HCT116 (cell line): ENCODE results near the gene TMTC2. TPM values are rescaled to one million over a fixed set of nuclear protein-coding genes. Genes with fewer than 3 reads are reported as not detected.

Experiments
- ATAC-seq: fragments of 200-7000 bp; cut with Tn5 transposase; 2 replicates; pipeline ENCODE4 v1.9.1; 2020; ENCODE audit warnings: mild to moderate bottlenecking, moderate library complexity
- BruUV-seq: library from RNA; stranded (reverse); fragments of 400-500 nt; replicated peaks from 2 replicates; lab custom pipeline; 2021; lab: Mats Ljungman, UMichigan
- CTCF ChIA-PET: fragments of 300-600 bp; sonication (Branson Sonifier 250); formaldehyde crosslinking; loops from one replicate; lab custom pipeline; 2021; ENCODE audit warnings: antibody characterized with exemption; lab: Charles Lee
- POLR2A ChIA-PET: fragments of 300-600, 350-600 bp; sonication (Branson Sonifier 250); formaldehyde crosslinking; loops from one replicate; lab custom pipeline; 2021; ENCODE audit warnings: antibody characterized with exemption; lab: Charles Lee
- RAD21 ChIA-PET, 2 experiments: fragments of 300-600 bp; sonication (Branson Sonifier 250); formaldehyde crosslinking; loops; one replicate each; lab custom pipeline; 2023; ENCODE audit warnings: low total read pairs in 2 of 2; ENCODE audit not compliant: uncharacterized antibody in 2 of 2, unreplicated experiment in 2 of 2, low non-redundant PET in 1 of 2; lab: Charles Lee
- DNase-seq: peaks from one replicate; pipeline ENCODE4 v3.0.0-alpha.2; 2010; ENCODE audit warnings: low read depth, low spot score
- H2AFZ ChIP-seq: fragments of 200-600 bp; shearing (Covaris generic), sonication (generic); 2 replicates; pipeline ENCODE4 v1.6.1; 2017; ENCODE audit warnings: low read depth, mixed run types, mixed read lengths, antibody characterized with exemption, low read length; ENCODE audit not compliant: poor library complexity, severe bottlenecking
- H3K27ac ChIP-seq: 2 replicates; pipeline ENCODE4 v1.5.1; 2012; ENCODE audit warnings: low read depth, low read length
- H3K27me3 ChIP-seq: fragments of 200-600 bp; sonication (generic); 2 replicates; pipeline ENCODE4 v1.6.1; 2016; ENCODE audit warnings: mixed run types, low read length, mixed read lengths; ENCODE audit not compliant: insufficient read depth
- H3K36me3 ChIP-seq, 2 experiments: fragments of 200-500 bp in 1 of 2; fragments of 200-600 bp in 1 of 2; sonication (Bioruptor generic) in 1 of 2; sonication (generic) in 1 of 2; 2 replicates each; pipeline versions ENCODE4 v1.5.1 to v1.6.1; 2014 to 2016; ENCODE audit warnings: low read length in 2 of 2, inconsistent platforms in 1 of 2, mixed read lengths in 1 of 2, mixed run types in 1 of 2; ENCODE audit not compliant: insufficient read depth in 2 of 2, control insufficient read depth in 1 of 2
- H3K4me1 ChIP-seq, 2 experiments: fragments of 200-600 bp in 1 of 2; sonication (generic) in 1 of 2; 2 replicates each; pipeline versions ENCODE4 v1.5.1 to v1.6.1; 2012 to 2017; ENCODE audit warnings: low read length in 2 of 2, inconsistent platforms in 1 of 2, mild to moderate bottlenecking in 1 of 2, mixed read lengths in 1 of 2, mixed run types in 1 of 2, moderate library complexity in 1 of 2; ENCODE audit not compliant: insufficient read depth in 2 of 2, control insufficient read depth in 1 of 2
- H3K4me2 ChIP-seq: fragments of 200-600 bp; sonication (generic); 2 replicates; pipeline ENCODE4 v1.6.1; 2017; ENCODE audit warnings: mixed run types, low read length, mixed read lengths
- H3K4me3 ChIP-seq, 2 experiments: fragments of 200-600 bp in 1 of 2; sonication (generic) in 1 of 2; replicated peaks in 1 of 2; 2 replicates each; pipeline ENCODE4 v1.5.1; 2011 to 2016; ENCODE audit warnings: low read length in 2 of 2, control low read depth in 1 of 2, low read depth in 1 of 2, mild to moderate bottlenecking in 1 of 2, mixed read lengths in 1 of 2, mixed run types in 1 of 2
- H3K79me2 ChIP-seq: fragments of 200-600 bp; sonication (generic); 2 replicates; pipeline ENCODE4 v1.6.1; 2017; ENCODE audit warnings: mild to moderate bottlenecking, mixed run types, low read length, moderate library complexity, mixed read lengths; ENCODE audit not compliant: insufficient read depth
- H3K9ac ChIP-seq: fragments of 200-600 bp; sonication (generic); 2 replicates; pipeline ENCODE4 v1.6.1; 2016; ENCODE audit warnings: low read length, mixed read lengths
- H3K9me2 ChIP-seq: fragments of 200-600 bp; sonication (generic), shearing (Covaris generic); 2 replicates; pipeline ENCODE4 v1.6.1; 2017; ENCODE audit warnings: mixed run types, mild to moderate bottlenecking, moderate library complexity; ENCODE audit not compliant: insufficient read depth
- H3K9me3 ChIP-seq, 2 experiments: fragments of 200-500 bp in 1 of 2; fragments of 200-600 bp in 1 of 2; sonication (Bioruptor generic) in 1 of 2; sonication (generic) in 1 of 2; 2 replicates each; pipeline ENCODE4 v1.6.1; 2014 to 2017; ENCODE audit warnings: low read length in 2 of 2, mixed read lengths in 2 of 2, inconsistent platforms in 1 of 2, low read depth in 1 of 2, mild to moderate bottlenecking in 1 of 2, mixed run types in 1 of 2, moderate library complexity in 1 of 2; ENCODE audit not compliant: control insufficient read depth in 1 of 2, insufficient read depth in 1 of 2
- H4K20me1 ChIP-seq: fragments of 200-600 bp; sonication (generic), shearing (Covaris generic); 2 replicates; pipeline ENCODE4 v1.6.1; 2017; ENCODE audit warnings: mixed run types, mild to moderate bottlenecking, moderate library complexity; ENCODE audit not compliant: insufficient read depth
- CBX3 ChIP-seq: IDR thresholded peaks from 2 replicates; pipeline ENCODE4 v1.6.1; 2012; ENCODE audit warnings: low read depth
- CEBPB ChIP-seq: IDR thresholded peaks from 2 replicates; pipeline ENCODE4 v1.6.1; 2012; ENCODE audit warnings: low read depth
- CTCF ChIP-seq, 3 experiments: fragments of 200-600 bp in 1 of 3; sonication (generic) in 1 of 3; IDR thresholded peaks in 2 of 3; conservative IDR thresholded peaks in 1 of 3; 2 replicates each; pipeline ENCODE4 v1.5.1; 2012 to 2017; ENCODE audit warnings: low read depth in 2 of 3, low read length in 2 of 3, antibody characterized with exemption in 1 of 3, borderline replicate concordance in 1 of 3, control low read depth in 1 of 3, mild to moderate bottlenecking in 1 of 3, mixed read lengths in 1 of 3, mixed run types in 1 of 3, moderate library complexity in 1 of 3; ENCODE audit not compliant: insufficient read depth in 1 of 3
- EZH2 ChIP-seq: fragments of 200-600 bp; sonication (generic); IDR thresholded peaks from 2 replicates; pipeline ENCODE4 v1.6.1; 2017; ENCODE audit warnings: antibody characterized with exemption, mixed run types
- FOSL1 ChIP-seq: IDR thresholded peaks from 2 replicates; pipeline ENCODE4 v1.6.1; 2012; ENCODE audit warnings: low read depth
- JUND ChIP-seq: IDR thresholded peaks from 2 replicates; pipeline ENCODE4 v1.6.1; 2012
- POLR2A ChIP-seq: IDR thresholded peaks from 2 replicates; pipeline ENCODE4 v1.7.0; 2011; ENCODE audit warnings: borderline replicate concordance; ENCODE audit not compliant: insufficient read depth, insufficient read length; ENCODE audit errors: extremely low read depth
- POLR2AphosphoS5 ChIP-seq: IDR thresholded peaks from 2 replicates; pipeline ENCODE4 v1.6.1; 2011; ENCODE audit warnings: mild to moderate bottlenecking, low read depth, low read length, moderate library complexity
- REST ChIP-seq: IDR thresholded peaks from 2 replicates; pipeline ENCODE4 v1.6.1; 2012; ENCODE audit warnings: low read depth
- SIN3A ChIP-seq: IDR thresholded peaks from 2 replicates; pipeline ENCODE4 v1.6.1; 2012; ENCODE audit warnings: low read depth
- SP1 ChIP-seq: IDR thresholded peaks from 2 replicates; pipeline ENCODE4 v1.6.1; 2012; ENCODE audit warnings: low read depth
- SRF ChIP-seq: IDR thresholded peaks from 2 replicates; pipeline ENCODE4 v1.6.1; 2012; ENCODE audit warnings: low read depth
- TCF7L2 ChIP-seq: IDR thresholded peaks from 2 replicates; pipeline ENCODE4 v1.7.0; 2011; ENCODE audit warnings: borderline replicate concordance, inconsistent platforms; ENCODE audit not compliant: insufficient read depth, insufficient read length; ENCODE audit errors: extremely low read depth
- ZBTB33 ChIP-seq: IDR thresholded peaks from 2 replicates; pipeline ENCODE4 v1.6.1; 2011; ENCODE audit warnings: mild to moderate bottlenecking, low read length, moderate library complexity; ENCODE audit not compliant: insufficient replicate concordance; ENCODE audit errors: extremely low read depth
- ZFX ChIP-seq: fragments of 450-650 bp; IDR thresholded peaks from 2 replicates; pipeline ENCODE4 v1.6.1; 2017
- ZNF274 ChIP-seq: fragments of 200-500 bp; sonication (Bioruptor generic); IDR thresholded peaks from 2 replicates; pipeline ENCODE4 v1.6.1; 2014; ENCODE audit warnings: mild to moderate bottlenecking, low read depth, low read length, inconsistent platforms
- intact Hi-C: fragments of 100-400 bp; cut with micrococcal nuclease; formaldehyde crosslinking; loops from 2 replicates; pipeline ENCODE4 v1.10.0; 2022
- total RNA-seq: library from RNA; stranded (reverse); gene quantifications from one replicate; pipeline ENCODE4 v1.2.1, GENCODE V29; 2021; ENCODE audit not compliant: unreplicated experiment

TMTC2 gene
- total RNA-seq, 1 experiment from 2014 or later = 11.5 TPM

- ChIA-PET CTCF (no interaction called here), RAD21 (no interaction called here), POLR2A (no interaction called here)
- DNase-seq (no peak), ATAC-seq (no peak)
- intact Hi-C loops = no loop called here
- no TSS peak for BruUV-seq
- H3K4me3 ChIP-seq = no peak overlapping the region
- H3K9me2 ChIP-seq = no peaks in the 10 kb centered on the region
- H3K9ac ChIP-seq = no peak overlapping the region
- H3K4me2 ChIP-seq = no peak overlapping the region
- H3K9me3 ChIP-seq = no peaks in the 10 kb centered on the region
- no peaks in the 10 kb centered on the region for H3K36me3 ChIP-seq
- no peaks in the 10 kb centered on the region for H3K4me1 ChIP-seq
- no peak overlapping the region for H3K27ac ChIP-seq
- no peak for TF ChIP-seq CBX3
- no peak for TF ChIP-seq ZFX
- TF ChIP-seq ZBTB33 = no peak
- TF ChIP-seq JUND = no peak
- TF ChIP-seq TCF7L2 = no peak
- TF ChIP-seq SP1 = no peak
- no peak for TF ChIP-seq SRF
- TF ChIP-seq CEBPB = no peak
- no peak for TF ChIP-seq SIN3A
- no peak for TF ChIP-seq REST
- TF ChIP-seq CTCF (IDR thresholded peaks at IDR 0.05 in 2 of 3, conservative IDR thresholded peaks at IDR 0.05 in 1 of 3; ENCODE audit: borderline replicate concordance in 1 of 3, insufficient read depth in 1 of 3, low read depth in 2 of 3, low read length in 2 of 3) = no peak
- no peak for TF ChIP-seq EZH2
- no peak for TF ChIP-seq POLR2A
- TF ChIP-seq FOSL1 = no peak
- TF ChIP-seq ZNF274 = no peak
- TF ChIP-seq POLR2AphosphoS5 = no peak
- no peaks in the 10 kb centered on the region for H3K27me3 ChIP-seq
- no peak overlapping the region for H2AFZ ChIP-seq
- H4K20me1 ChIP-seq = no peaks in the 10 kb centered on the region
- H3K79me2 ChIP-seq = no peaks in the 10 kb centered on the region
Measured at GRCh38 chr12:82801951-82802610, 115.4 kb downstream of the TMTC2 start.
